Transverse colon (tissue), 4 donors: Measurements from ENCODE around the gene VEGFC.

Source experiments
- CTCF ChIP-seq, 5 experiments: fragments of 200-600 bp in 3 of 5; fragments of 450-650 bp in 2 of 5; sonication (generic) in 3 of 5; IDR thresholded peaks; 1 replicate in 2 of 5; 2 replicates in 3 of 5; pipeline ENCODE4 v1.5.1; 2016 to 2017; ENCODE audit warnings: antibody characterized with exemption in 5 of 5, inconsistent platforms in 3 of 5, mild to moderate bottlenecking in 2 of 5, moderate library complexity in 1 of 5
- EP300 ChIP-seq: sonication (generic); formaldehyde crosslinking; IDR thresholded peaks from one replicate; pipeline ENCODE4 v1.6.1; 2017; ENCODE audit warnings: antibody characterized with exemption, low read depth
- POLR2A ChIP-seq: fragments of 450-650 bp; IDR thresholded peaks from one replicate; pipeline ENCODE4 v1.6.1; 2016; ENCODE audit warnings: antibody characterized with exemption, mild to moderate bottlenecking, moderate library complexity
- POLR2AphosphoS5 ChIP-seq, 3 donors: sonication (generic); formaldehyde crosslinking; IDR thresholded peaks; one replicate each; pipeline ENCODE4 v1.6.1; 2016; ENCODE audit warnings: antibody characterized with exemption in 3 of 3

- TF ChIP-seq CTCF (IDR thresholded peaks at IDR 0.05): no peak
- no peak for TF ChIP-seq POLR2AphosphoS5 (IDR thresholded peaks at IDR 0.05)
- no peak for TF ChIP-seq POLR2A
- no peak for TF ChIP-seq EP300
These were observed 156.4 kb downstream of the VEGFC start for GRCh38 chr4:176636292-176636691.
